GM18505 (cell line): ENCODE measurements around the gene TMCO6.

ENCODE experiments used
- ATAC-seq: cut with Tn5 transposase; IDR thresholded peaks from one replicate; pipeline ENCODE4 v1.9.1; 2021; ENCODE audit not compliant: unreplicated experiment
- POLR2A ChIP-seq: IDR thresholded peaks from 4 replicates; pipeline ENCODE4 v1.6.1; 2011; ENCODE audit warnings: borderline replicate concordance; ENCODE audit not compliant: insufficient read depth, insufficient read length; ENCODE audit errors: extremely low read depth

TMCO6 gene

DNA sequence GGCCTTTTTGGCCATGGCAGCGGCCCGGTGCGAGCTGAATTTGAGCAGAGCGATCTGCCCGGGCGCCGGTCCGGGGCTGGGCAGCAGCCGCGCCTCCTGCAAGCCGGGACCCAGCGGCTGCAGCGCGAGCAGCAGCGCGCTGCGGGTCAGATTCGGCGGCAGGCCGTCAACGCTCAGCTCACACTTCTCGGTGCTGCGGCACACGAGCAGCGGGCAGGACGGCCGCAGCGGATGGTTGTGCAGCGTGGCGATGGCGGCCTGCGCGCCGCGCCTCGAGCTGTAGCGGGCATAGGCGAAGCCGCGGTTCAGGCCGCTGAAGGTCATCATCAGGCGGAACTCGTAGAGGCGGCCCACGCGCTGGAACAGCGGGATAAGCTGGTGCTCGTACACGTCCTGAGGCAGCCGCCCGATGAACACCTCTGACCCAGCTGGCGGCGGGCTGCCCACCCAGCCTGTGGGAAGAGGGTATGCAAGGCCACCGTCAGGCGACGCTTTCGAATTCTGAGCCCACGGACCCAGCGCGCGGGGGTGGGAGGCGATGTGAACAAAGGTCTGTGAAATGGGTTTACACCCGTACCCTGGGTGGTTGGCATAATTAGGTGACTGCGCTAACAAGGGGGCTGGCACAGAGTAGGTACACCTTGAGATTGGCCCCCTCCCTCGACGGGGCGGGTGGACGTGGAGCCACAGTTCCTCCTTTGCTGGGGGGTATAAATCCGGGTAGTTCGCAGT, 33.4 kb downstream of the TMCO6 start:
- no peak for ATAC-seq
- TF ChIP-seq POLR2A, result no peak

DNA sequence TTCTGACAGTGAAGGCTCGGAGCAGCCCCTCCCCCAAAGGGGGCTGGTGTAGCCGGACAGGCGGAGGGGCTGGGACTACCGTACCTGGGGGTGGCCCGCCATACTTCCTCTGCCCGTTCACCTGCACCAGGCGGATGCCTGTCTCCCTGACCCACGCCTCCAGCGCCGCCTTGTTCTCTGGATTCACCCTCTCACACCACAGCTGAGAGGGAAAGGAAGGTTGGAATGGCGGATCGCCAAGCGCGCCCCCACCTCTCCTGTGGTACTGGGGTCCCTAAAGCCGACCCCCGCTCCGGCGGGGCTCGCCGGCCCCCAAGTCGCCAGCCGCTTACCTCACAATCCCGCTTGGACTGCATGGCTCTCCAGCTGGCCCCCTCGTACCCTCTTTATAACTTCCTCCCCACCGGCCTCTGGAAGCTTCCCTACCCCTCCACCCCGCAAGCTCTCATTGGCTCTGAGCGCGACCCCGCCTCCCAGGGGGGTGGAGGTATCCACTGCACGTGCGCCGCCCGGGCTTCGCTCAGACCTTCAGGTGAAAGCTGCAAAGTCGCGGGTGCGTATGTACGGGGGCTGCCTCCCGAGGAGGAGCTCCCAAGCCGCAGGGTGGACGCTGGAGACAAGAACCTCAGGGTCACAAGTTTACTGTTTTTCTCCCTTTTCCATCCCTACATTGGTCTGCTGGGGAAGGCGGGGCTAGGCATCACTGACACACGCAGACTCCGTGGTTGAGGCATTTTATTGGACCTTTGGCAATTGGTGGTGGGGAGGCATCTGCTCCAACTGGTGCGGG, 34.1 kb downstream of the TMCO6 start, which contains the start of gene DND1:
TSS of gene DND1 (minus strand) at position 390 of the 790 bp plus-strand sequence. CDS start at position 356, 34 bp downstream.
- no peak for TF ChIP-seq POLR2A
- no peak for ATAC-seq

DNA sequence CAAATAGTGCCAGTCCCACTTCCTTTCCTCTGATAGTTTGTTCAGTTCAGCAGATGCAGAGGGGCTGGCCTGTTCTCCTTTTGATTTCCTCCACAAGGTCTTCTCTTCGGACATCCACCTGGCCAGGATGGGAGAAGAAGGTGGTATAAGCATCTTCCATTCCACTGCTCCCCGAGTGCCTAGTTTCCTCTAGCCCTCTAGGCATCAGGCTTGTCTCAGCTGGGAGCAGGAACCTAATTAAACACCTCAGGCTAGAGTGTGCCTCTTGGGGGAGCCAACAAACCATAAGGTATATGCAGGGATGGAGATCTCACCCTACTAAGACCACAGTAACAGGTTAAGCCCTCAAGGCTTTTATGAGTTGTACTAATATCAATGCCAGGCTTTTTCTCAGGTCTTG, 35.0 kb downstream of the TMCO6 start:
- ATAC-seq, result no peak
- no peak for TF ChIP-seq POLR2A

DNA sequence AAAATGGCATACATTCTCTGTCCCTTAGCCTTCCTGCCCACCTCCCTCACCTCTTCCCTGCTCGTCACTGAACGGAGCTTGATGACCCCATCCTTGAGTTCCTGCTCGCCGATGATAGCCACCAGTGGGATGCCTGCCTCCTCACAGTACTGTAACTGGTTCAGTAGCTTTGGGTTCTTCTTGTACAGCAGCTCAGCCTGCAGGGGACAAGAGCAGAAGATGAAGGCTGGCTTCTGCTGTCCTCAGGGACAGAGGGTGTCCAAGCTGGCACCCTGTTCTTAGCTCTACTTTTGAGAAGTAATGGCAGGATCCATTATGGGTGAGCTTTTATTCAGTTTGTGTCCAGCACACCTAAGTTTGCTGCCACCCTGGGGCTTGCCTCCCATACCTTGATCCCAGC, 35.4 kb downstream of the TMCO6 start:
- ATAC-seq, result no peak
- no peak for TF ChIP-seq POLR2A

DNA sequence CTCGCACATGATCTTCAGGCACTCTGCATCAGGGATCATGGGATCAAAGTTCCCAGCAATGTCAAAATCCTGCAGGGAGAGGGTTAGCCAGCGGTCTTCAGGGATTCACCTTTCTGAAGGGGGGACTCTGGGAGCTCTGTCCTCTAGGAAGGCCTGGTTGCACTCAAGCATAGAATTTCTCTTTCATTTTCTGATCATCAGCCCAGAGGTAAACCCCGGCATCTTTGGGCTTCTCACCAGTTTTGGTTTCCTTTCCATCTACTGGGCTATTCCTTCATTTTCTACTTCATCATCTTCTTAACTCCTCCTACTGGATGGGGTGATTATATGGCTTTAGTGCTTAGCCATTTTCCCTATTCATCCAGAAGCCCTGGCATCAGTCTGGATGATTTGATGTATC, 38.7 kb downstream of the TMCO6 start:
- TF ChIP-seq POLR2A, result no peak
- ATAC-seq, result no peak

DNA sequence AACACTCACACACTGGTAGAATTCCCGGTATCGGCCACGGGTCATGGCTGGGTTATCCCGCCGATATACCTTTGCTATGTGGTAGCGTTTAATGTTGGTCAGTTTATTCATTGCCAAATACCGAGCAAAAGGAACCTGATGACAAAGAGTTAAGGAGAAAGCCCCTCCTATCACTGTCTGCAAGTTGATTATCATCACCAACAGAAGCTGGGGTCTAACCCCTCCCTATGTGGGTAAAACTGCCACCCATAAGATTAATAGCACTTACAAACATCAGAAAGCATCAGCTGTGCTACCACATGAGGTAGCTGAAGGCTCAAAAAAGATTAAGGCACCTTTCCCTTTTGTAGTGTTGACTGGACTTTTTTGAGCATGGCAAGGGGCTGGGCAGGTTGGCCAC, 39.7 kb downstream of the TMCO6 start:
- no peak for ATAC-seq
- TF ChIP-seq POLR2A, result no peak

DNA sequence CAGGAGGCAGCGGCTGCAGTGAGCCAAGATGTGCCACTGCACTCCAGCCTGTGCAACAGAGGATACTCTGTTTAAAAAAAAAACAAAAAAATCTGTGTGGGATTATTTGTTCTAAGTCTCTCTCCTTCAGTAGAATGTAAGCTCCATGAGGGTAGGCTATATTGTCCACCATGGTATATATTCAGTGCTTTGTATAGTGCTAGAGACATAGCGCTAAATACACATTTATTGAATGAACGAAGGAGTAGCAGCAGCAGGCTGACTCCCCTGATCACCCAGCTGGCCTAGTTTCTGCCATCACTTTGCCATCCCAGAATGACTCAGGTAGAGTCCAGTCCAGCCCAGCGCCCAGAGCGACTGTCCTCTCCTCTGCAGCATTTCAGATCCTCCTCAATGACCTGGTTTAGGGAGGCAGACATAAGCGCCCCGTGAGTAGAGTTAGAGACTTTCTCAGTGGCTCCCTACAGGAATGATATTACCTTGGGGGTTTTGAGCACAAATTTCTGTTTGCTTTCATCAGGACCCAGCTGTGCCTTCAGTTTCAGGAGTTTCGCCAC, 51.2 kb downstream of the TMCO6 start:
- no peak for TF ChIP-seq POLR2A
- no peak for ATAC-seq

DNA sequence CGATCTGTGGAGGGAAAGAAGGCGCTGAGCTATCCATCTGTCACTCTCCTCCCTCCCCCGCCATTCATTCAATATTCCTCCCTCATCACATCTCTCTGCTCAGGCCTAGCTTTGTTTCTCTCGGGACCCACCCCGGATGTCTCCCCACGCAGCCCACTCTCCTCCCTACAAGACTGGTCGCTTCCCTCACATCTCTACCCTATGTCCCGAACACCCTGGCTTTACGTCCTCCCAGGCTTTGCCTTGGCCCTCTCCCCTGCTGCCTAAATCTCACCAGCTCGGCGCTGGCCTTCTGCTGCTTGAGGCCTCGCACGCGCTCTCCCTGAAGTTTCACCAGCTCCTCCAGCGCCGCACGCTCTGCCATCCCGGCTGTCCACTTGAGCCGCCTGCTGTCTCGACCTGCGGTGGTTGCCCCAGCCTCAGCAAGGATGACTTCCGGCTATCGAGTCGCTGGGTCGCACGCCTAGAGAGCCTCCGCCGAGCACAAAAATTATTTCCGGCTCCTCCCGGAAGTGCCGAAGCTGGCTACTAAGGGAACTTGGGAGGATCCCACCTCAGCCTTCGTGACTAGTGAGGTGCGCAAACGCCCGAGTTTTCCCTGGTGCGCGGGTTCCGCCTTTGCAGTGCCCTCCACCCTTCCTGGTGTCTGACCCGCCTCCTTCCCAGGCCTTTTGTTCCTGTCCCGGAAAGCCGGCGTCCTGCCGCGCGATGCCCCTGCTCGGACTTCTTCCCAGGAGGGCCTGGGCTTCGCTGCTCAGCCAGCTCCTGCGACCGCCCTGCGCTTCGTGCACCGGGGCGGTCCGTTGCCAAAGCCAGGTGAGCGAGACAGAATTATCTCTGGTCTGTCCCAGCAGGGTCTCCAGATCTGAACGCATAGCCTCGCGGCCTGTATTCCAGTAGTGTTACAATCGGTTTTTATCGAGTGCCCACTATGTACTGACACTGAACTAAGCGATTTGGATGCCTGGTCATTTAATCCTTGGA, 52.0 kb downstream of the TMCO6 start, which contains the start of the genes HARS1 and HARS2:
TSS of gene HARS1 (minus strand) at position 430 of the 984 bp plus-strand sequence. CDS start at position 364, 66 bp downstream.
TSS of gene HARS2 (plus strand) at position 515 of the 984 bp plus-strand sequence. CDS start at position 709, 194 bp downstream.
- peak; percentile 97 for ATAC-seq
- TF ChIP-seq POLR2A, result peak; percentile 95

DNA sequence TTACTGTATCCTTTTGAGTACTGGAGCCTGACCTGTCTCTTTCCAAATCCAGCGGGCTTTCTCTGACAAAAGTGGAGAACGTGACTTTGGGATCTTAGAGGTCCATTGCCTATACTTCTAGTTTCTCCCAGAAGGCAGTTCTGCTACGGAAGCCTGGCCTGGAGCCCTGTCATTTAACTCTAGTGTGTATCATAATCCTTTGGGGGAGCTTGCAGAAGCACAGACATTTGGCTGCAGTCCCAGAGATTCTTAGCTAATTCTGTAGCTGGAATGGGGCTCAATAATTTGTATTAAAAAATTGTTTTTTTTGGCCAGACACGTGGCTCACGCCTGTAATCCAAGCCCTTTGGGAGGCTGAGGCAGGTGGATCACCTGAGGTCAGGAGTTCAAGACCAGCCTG, 55.0 kb downstream of the TMCO6 start:
- no peak for TF ChIP-seq POLR2A
- no peak for ATAC-seq
